ENCODE measurements around the gene DYNLL1. TPM values are rescaled to one million over a fixed set of nuclear protein-coding genes. Genes with fewer than 3 reads are reported as not detected.

Gene DYNLL1
- total and polyA plus RNA-seq, 2 of the 4 experiments (the other 2 are of a cell fraction) = 663 to 696 TPM

DNA sequence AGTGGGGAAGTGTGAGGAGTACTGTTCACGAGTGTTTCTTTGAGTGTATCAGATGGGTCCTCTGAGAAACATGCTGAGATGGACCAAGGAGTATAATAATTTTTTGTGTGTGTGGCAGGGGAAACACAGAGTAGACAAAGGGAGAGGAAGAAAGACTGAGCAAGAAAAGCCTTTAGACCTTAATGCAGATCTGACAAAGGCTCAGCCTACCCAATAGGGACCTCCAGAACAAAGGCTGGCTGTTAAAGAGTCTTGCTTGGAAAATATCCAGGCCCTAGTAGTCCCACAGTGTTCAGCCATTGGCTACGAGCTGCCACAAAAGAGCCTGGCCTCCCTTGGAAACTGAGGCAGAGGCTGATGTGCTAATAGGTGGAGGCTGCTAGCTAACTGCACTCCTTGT, 19.6 kb downstream of the DYNLL1 start:
- intact Hi-C loops (cut with micrococcal nuclease) = no loop called here

More for the DNA sequence above, 19.6 kb downstream of the DYNLL1 start:
- 86% methylated on average over 1 of the region's 2 CpGs; no CpG with 5 or more reads in 1 of the 2 experiments for WGBS, 2 experiments (ENCODE audit: extremely low coverage in 2 of 2, insufficient read length in 1 of 2)
- Histone ChIP-seq H2AK9ac (replicated peaks; ENCODE audit: low read depth, low read length, poor library complexity) (no peak overlapping the region), H3K18ac (ENCODE audit: low read depth, low read length) (no peak overlapping the region), H3K4ac (ENCODE audit: low read depth, low read length) (no peak overlapping the region), H3K4me1 (ENCODE audit: control insufficient read depth, insufficient read depth, low read length) (no peaks in the 10 kb centered on the region), H3K27ac (ENCODE audit: insufficient read depth, low read length) (no peak overlapping the region), H3K56ac (ENCODE audit: extremely low read depth, insufficient read depth, low read length) (no peak overlapping the region), H3K9ac (ENCODE audit: low read depth, low read length) (no peak overlapping the region), H3K36me3 (ENCODE audit: control insufficient read depth, insufficient read depth, low read length) (peaks cover 25% of the 10 kb centered on the region), H3K27me3 (ENCODE audit: control insufficient read depth, insufficient read depth, low read length) (no peaks in the 10 kb centered on the region), H2BK15ac (ENCODE audit: low read depth, low read length) (no peak overlapping the region), H4K5ac (ENCODE audit: low read depth, low read length) (no peak overlapping the region), H3K79me1 (ENCODE audit: low read depth in 1 of 2, low read length in 2 of 2) (no peaks in the 10 kb centered on the region), H2BK5ac (ENCODE audit: low read depth, low read length, poor library complexity, severe bottlenecking) (no peak overlapping the region), H4K8ac (ENCODE audit: low read depth in 2 of 2, low read length in 2 of 2) (no peak overlapping the region), H4K91ac (ENCODE audit: insufficient read depth, low read depth, low read length) (no peak overlapping the region), H3K4me2 (ENCODE audit: low read depth, low read length) (no peak overlapping the region), H2BK20ac (ENCODE audit: low read depth, low read length) (no peak overlapping the region), H3K14ac (replicated peaks; ENCODE audit: low read depth, low read length) (no peak overlapping the region), H4K20me1 (ENCODE audit: insufficient read depth, low read length) (no peaks in the 10 kb centered on the region), H3K9me1 (ENCODE audit: insufficient read depth, low read length) (no peaks in the 10 kb centered on the region), H3K4me3 (ENCODE audit: insufficient read depth, low read depth, low read length) (no peak overlapping the region), H2AFZ (replicated peaks; ENCODE audit: low read length, poor library complexity) (no peak overlapping the region), H2BK120ac (ENCODE audit: low read depth, low read length) (no peak overlapping the region), H3K23ac (ENCODE audit: low read depth, low read length) (no peak overlapping the region), H3K9me3 (ENCODE audit: control insufficient read depth, insufficient read depth, low read length) (no peaks in the 10 kb centered on the region), H2AK5ac (ENCODE audit: low read depth, low read length) (no peak overlapping the region)
- TF ChIP-seq MAZ (IDR thresholded peaks at IDR 0.05; ENCODE audit: borderline replicate concordance, low read depth, low read length) (no peak), RFX5 (IDR thresholded peaks at IDR 0.05; ENCODE audit: low read depth, low read length) (no peak), MXI1 (IDR thresholded peaks at IDR 0.05; ENCODE audit: borderline replicate concordance, low read depth, low read length) (no peak), CEBPB (IDR thresholded peaks at IDR 0.05; ENCODE audit: low read depth, low read length) (no peak), BHLHE40 (IDR thresholded peaks at IDR 0.05; ENCODE audit: low read depth, low read length) (no peak), POLR2A (IDR thresholded peaks at IDR 0.05; ENCODE audit: low read depth, low read length) (no peak), CHD1 (IDR thresholded peaks at IDR 0.05; ENCODE audit: low read depth, low read length) (no peak), SMC3 (IDR thresholded peaks at IDR 0.05; ENCODE audit: low read depth, low read length) (no peak), RAD21 (IDR thresholded peaks at IDR 0.05; ENCODE audit: low read length) (no peak), RCOR1 (IDR thresholded peaks at IDR 0.05; ENCODE audit: insufficient replicate concordance, low read length) (no peak), MAFK (IDR thresholded peaks at IDR 0.05; ENCODE audit: low read depth, low read length) (no peak), NFE2L2 (IDR thresholded peaks at IDR 0.05; ENCODE audit: low read depth, low read length) (no peak), FOS (IDR thresholded peaks at IDR 0.05; ENCODE audit: low read depth, low read length) (no peak)
- TF ChIP-seq, protein P1, sequence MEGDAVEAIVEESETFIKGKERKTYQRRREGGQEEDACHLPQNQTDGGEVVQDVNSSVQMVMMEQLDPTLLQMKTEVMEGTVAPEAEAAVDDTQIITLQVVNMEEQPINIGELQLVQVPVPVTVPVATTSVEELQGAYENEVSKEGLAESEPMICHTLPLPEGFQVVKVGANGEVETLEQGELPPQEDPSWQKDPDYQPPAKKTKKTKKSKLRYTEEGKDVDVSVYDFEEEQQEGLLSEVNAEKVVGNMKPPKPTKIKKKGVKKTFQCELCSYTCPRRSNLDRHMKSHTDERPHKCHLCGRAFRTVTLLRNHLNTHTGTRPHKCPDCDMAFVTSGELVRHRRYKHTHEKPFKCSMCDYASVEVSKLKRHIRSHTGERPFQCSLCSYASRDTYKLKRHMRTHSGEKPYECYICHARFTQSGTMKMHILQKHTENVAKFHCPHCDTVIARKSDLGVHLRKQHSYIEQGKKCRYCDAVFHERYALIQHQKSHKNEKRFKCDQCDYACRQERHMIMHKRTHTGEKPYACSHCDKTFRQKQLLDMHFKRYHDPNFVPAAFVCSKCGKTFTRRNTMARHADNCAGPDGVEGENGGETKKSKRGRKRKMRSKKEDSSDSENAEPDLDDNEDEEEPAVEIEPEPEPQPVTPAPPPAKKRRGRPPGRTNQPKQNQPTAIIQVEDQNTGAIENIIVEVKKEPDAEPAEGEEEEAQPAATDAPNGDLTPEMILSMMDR (conservative IDR thresholded peaks at IDR 0.05; ENCODE audit: low read depth, low read length) = no peak
- TF ChIP-seq, protein P2, sequence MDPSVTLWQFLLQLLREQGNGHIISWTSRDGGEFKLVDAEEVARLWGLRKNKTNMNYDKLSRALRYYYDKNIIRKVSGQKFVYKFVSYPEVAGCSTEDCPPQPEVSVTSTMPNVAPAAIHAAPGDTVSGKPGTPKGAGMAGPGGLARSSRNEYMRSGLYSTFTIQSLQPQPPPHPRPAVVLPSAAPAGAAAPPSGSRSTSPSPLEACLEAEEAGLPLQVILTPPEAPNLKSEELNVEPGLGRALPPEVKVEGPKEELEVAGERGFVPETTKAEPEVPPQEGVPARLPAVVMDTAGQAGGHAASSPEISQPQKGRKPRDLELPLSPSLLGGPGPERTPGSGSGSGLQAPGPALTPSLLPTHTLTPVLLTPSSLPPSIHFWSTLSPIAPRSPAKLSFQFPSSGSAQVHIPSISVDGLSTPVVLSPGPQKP (IDR thresholded peaks at IDR 0.05; ENCODE audit: borderline replicate concordance, low read depth, low read length) = no peak
- TF ChIP-seq, protein P3, sequence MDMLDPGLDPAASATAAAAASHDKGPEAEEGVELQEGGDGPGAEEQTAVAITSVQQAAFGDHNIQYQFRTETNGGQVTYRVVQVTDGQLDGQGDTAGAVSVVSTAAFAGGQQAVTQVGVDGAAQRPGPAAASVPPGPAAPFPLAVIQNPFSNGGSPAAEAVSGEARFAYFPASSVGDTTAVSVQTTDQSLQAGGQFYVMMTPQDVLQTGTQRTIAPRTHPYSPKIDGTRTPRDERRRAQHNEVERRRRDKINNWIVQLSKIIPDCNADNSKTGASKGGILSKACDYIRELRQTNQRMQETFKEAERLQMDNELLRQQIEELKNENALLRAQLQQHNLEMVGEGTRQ (IDR thresholded peaks at IDR 0.05; ENCODE audit: low read depth, low read length) = no peak
- BruUV-seq (replicated peaks) = no TSS peak
- ChIA-PET CTCF (no interaction called here), POLR2A (ENCODE audit: unreplicated experiment) (no interaction called here)
- ATAC-seq (ENCODE audit: low read depth) (no peak), DNase-seq (no peak)
- dilution Hi-C loops (cut with HindIII; ENCODE audit: low sequenced_read_pairs, unreplicated experiment) = no loop called here
- in situ Hi-C loops (cut with MboI; ENCODE audit: low sequenced_read_pairs) = no loop called here

All from IMR-90 (cell line).